ENCODE results near the gene BOLA2.
"Not testable (repeated sequence)": the region's sequence is repeated elsewhere in the genome, so short reads cannot be mapped to it uniquely, and the experiment has no call there.

BOLA2 gene

DNA sequence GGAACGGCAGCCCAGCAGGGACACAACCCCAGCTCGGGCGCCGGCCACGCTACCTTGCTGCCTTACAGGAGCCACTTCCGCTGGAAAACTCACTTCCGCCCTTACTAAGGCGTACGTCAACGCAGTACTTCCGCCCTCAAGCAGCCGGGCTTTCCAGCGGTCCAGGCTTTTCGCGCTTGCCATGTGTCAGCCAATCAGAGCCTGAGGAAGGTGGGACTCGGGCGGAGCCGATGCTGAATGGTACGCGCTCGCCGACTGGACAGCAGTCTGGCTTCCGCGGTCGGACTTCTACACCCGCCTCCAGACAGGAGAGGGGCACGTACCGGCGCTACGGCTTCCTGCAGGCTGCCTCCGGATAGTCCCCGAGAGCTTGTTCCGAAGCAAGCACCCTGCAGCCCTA lies at the start of gene BOLA2, which contains the start of gene SLX1B:
BOLA2 (minus strand) TSS at position 83 of the 400 bp plus-strand sequence. CDS start 98 bp downstream, outside the sequence.
SLX1B (plus strand) TSS at position 265 of the 400 bp plus-strand sequence.
- DNase-seq: not testable (repeated sequence)

DNA sequence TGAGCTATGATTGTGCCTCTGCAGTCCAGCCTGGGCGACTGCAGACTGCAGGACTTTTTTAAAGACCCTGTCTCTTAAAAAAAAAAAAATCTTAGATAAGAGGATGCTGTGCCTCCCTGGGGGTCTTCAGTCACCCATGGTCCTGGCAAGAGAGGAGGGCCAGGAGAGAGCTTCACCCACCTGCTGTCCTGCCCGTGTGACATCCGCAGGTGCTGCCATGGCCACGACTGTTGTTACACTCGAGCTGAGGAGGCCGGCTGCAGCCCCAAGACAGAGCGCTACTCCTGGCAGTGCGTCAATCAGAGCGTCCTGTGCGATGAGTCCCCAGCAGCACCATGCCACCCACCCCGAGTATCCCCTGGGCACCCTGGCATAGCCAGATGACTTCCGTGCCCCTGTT lies 28.1 kb upstream of the BOLA2 start:
- not testable (repeated sequence) for DNase-seq

DNA sequence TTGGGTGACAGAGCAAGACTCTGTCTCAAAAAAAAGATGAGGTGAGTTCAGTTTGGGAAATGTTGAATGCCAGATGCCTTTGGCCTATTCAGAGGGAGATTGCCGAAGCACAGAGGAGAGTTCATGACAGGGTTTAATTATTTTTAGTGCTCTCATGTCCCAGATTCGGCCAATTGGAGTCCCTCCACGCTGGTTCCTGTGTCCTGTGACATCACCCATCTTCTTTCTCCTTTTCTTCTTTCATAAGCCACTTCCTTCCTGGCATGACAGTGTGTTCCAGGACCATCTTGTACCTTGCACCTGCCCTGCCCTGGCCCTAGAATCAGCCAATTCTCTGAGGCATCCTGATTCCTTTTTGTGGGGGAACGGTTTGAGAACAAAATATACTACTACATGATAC lies 17.9 kb upstream of the BOLA2 start:
- not testable (repeated sequence) for DNase-seq

DNA sequence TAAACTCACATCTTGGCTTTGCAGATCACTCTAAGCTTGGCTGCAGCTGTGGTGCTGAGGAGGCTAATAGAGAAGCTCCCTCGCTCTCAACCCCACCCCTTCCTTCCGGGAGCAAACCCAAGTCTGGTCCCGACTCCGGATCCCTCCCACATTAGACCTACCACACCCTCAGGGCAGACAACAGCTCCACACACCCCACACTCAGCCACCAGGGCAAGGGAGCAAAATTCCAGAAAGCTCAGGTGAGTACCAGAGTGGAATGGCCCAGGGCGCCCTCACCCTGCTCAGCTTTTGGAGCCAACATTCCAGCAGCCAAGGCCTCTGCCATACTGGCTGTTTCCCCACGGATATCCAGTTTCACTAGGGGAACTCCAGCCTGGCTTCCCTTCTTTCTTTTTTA lies 15.5 kb upstream of the BOLA2 start:
- DNase-seq: not testable (repeated sequence)

DNA sequence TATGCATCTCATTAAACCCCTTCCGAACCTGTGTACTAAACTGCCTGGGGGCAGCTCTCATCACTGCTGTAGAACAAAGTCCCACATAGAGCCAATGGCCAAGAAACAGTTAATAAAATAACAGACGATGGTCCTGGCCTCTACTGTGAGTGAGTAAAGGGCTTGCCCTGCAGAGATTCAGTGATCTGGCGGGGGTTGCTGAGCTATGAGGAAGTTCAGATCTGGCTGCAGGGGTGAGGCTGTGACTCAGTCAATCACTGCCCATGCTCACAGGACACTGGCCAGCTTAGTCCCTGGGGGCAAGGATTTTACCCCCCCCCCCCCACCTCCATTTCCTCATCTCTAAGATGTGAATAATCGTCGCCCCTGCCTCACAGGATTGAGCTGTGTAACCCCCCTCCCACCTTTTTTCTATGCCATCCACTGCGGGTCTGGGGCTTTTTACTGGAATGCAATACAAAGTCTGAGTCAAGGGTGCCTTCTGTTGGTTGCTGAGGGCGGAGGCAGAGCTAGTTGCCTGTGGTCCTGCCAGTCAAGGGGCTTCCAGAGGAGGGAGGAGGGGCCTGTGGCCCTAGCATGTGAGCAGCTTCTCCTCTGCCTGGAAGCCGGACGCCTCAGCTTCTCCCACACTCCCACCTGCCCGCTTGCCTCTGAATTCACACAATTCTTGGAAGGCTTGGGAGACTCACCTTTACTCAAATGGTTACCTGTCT lies 13.7 kb upstream of the BOLA2 start:
- not testable (repeated sequence) for DNase-seq

DNA sequence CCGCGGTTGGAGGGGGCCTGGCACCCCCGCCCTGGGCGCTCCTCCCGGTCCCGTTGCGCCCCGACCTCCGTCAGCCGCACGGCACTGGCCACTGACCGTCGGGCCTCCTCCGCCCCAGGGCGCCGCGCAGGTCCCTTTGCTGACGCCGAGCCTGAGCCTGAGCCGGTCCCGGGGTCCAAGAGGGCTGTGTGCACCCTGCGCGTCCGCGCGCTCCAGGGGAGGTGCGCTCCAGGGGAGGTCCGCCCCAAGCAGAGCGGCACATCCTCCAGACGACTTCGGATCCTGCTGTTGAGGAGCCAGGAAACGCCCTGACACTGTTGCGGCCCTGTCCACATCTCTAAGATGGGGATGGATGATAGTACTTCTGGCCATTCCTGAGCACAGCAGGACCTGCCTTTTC lies 12.8 kb upstream of the BOLA2 start:
- not testable (repeated sequence) for DNase-seq

DNA sequence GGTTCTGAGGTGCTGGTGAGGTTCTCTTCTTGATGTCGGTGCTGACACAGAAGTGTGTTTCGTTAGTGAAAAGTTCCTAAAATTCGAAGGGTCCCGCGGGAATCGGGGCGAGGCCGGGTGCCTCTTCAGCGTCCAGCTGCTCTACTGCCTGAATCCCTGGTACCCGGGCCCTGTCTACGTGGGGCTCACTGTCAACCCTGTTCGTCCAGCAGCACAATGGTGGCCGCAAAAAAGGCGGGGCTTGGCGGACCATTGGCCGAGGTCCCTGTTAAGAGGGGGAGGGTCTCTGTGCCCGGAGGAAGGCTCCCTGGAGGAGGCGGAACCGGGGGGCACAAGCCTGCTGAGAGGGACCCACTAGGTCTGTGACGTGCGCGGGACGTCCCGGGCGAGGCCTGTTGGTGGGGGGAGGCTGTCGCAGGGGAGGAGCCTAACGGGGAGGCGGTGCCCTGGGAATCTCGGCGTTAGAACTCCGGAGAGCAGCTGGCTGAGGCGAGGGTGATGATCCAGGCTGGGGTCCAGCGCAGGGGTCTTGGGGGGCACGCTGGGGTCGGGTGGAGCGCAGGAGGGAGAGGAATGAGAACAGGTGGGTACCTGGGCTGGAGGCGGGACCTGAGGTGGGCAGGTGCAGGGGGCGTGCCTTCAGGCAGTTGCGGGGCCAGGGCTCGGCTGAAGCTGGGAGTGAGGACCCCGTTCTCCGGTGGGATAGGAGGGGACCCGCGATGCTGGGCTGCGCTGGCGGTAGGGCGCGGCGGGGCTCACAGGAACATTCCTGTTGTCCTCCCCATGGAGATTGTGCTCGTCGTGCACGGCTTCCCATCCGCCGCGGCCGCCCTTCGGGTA lies 12.1 kb upstream of the BOLA2 start:
- DNase-seq: not testable (repeated sequence)

DNA sequence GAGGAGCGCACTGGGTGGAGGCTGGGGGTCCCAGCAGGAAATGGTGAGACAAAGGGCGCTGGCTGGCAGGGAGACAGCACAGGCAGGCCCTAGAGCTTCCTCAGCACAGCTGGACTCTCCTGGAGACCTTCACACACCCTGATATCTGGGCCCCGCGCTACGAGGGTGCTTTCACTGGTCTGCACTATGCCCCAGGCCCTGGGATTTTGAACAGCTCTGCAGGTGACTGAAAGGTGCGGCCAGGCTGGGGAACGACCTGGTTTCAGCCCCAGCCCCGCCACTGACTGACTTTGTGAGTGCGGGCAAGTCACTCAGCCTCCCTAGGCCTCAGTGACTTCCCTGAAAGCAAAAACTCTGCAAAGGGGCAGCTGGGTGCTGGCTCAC lies 6.5 kb upstream of the BOLA2 start:
- DNase-seq: not testable (repeated sequence)

DNA sequence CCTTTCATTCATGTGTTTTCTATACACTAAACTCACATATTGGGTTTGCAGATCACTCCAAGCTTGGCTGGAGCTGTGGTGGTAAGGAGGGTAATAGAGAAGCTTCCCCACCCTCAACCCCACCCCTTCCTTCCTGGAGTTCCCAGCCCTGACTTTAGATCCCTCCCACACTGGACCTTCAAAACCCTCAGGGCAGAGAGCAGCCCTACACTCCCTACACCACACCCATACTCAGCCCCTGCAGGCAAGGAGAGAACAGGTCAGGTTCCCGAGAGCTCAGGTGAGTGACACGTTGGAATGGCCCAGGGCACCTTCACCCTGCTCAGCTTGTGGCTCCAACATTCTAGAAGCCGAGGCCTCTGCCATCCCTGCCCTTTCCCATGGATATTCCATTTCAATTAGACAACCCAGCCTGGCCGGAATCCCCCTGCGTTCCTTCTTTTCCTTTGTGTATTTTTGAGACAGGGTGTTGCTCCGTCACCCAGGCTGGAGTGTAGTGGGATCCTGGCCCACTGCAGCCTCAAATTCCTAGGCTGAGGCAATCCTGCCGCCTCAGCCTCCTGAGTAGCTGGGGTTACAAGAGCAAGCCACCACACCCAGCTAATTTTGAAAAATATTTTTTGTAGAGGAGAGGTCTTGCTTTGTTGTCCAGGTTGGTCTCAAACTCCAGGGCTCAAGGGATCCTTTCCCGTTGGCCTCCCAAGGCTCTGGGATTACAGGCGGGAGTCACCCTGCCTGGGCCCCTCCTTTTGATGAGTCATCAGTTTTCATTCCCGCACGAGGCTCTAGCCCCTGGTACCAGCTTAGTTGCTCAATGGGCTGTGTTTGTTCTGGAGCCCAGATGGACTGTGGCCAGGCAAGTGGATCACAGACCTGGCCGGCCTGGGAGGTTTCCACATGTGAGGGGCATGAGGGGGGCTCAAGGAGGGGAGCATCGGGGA lies 5.8 kb upstream of the BOLA2 start, which contains the start of gene SULT1A4:
SULT1A4 (plus strand) TSS at position 208 of the 941 bp plus-strand sequence. CDS start 1,473 bp downstream, outside the sequence.
- DNase-seq: not testable (repeated sequence)

DNA sequence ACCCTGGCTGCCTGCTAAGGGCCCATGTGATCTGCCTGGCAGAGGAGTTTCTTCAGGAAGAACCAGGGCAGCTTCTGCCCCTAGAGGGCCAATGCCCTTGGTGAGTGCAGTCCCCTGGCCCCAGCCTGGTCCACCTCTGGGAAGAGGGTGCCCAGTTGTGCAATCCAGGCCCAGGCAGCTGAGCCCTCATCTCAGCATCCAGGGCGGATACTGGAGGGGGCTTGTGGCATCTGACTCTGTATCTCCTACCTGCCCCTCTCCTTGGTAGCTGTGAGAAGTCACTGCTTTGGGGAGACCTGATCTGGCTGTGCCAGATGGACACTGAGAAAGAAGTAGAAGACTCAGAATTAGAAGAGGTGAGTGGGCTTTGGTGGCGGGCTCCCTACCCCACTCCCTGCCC lies 3.5 kb upstream of the BOLA2 start:
- DNase-seq: not testable (repeated sequence)

DNA sequence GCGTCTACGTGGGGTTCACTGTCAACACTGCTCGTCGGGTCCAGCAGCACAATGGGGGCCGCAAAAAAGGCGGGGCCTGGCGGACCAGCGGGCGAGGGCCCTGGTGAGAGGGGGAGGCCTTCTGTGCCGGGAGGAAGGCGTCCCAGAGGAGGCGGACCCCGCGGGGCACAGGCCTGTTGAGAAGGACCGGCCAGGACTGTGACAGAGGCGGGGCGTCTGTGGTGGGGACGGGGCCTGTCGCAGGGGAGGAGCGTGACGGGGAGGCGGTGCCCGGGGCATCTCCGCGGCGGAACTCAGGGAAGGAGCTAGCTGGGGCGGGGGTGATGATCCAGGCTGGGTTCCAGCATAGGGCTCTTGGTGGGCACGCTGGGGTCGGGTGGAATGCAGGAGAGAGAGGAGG lies 677 bp upstream of the BOLA2 start:
- not testable (repeated sequence) for DNase-seq

DNA sequence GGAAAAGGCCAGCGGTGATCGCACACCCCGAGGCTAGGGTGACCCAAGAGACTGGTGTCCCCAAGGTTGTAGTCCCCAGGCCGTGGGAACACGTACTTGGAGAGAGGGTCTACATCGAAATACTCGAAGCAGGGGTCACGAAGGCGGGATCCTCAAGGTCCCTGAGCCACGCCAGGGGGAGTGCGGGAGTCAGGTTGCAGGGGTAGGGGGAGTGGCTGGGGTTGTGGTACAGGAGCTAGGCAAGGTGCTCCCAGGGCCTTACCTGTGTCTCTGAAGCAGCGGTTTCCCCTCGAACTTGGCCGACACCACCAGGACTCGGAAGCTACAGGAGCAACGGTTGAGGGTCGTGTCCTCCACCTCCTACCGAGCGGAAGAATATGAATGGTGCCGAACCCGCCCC lies 397 bp downstream of the BOLA2 start:
- DNase-seq: not testable (repeated sequence)

DNA sequence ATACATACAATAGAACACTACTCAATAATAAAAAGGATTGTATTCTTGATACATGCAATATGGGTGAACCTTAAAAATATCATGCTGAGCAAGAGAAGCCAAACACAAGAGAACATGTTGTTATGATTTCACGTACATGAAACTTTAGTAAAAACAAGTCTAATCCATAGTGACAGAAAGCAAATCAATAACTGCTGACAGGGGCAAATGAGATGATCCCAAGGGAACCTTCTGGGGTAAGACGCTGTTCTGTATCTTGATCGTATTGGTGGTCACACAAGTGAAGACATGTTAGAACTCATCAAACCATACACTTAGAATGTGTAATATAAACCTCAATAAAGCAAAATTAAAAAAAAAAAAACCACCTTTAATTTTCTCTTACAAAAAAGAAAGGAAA lies 28.8 kb downstream of the BOLA2 start:
- not testable (repeated sequence) for DNase-seq

DNA sequence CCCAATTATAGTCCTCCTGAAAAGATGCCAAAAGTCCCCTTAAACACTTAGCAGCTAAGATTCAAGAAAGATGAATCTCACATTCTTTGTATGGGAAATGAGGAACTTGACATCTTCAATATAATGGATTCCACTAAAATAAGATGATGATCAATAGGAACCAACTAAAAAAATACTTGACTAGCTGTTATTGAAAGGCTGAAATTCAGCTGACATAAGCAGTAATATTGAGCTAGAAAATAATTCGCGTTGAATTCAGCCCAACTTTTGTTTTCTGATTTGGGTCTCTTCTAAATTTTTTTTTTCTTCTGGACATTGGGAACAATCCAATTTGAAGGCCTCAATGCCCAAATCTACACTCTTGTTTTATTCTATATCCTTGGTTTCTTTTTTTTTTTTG lies 30.6 kb downstream of the BOLA2 start:
- not testable (repeated sequence) for DNase-seq

DNA sequence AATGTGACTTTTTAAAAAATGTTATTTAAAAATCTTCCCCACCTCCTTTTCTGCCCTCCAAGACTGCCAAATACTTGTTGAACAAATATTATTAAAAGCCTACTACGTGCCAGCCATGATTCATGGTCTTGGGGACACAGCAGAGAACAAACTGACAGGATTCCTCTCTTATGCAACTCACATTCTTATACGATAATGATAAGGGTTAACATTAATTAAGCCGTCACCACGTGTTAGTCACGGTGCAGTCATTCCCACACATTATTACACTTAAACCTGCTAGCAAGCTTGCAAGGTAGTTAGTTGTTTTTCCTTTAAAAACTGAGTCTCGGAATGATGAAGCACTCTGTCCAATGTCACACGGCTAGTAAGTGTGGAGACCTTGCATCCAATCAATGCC lies 48.9 kb downstream of the BOLA2 start:
- not testable (repeated sequence) for DNase-seq
